ENCODE measurements around the gene LAMC1.
A peak's percentile ranks its signal among the peaks of the same experiment; 100 is the strongest.

LAMC1 gene

DNA sequence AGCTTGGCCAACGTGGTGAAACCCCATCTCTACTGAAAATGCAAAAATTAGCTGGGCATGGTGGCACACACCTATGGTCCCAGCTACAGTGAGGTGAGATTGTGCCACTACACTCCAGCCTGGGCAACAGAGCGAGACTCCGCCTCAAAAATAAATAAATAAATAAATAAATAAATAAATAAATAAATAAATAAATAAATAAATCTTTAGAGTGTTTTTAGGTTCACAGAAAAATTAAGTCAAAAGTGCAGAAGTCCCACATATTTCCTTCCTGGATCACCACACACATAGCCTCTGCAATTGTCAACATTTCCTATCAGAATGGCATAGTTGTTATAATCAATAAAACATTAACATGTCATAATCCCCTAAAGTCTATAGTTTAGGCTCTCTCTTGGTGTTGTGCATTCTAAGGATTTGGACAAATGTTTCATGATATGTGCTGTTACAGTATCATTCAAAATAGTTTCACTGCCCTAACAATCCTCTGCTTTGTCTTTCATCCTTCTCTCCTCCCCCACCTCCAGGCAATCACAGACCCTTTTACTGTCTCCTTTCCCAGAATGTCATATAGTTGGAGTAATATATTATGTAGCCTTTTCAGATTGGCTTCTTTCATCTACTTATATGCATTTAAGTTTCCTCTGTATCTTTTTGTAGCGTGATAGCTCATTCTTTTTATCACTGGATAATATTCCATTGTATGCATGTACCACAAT lies 58.3 kb downstream of the LAMC1 start:
- no peak for DNase-seq

DNA sequence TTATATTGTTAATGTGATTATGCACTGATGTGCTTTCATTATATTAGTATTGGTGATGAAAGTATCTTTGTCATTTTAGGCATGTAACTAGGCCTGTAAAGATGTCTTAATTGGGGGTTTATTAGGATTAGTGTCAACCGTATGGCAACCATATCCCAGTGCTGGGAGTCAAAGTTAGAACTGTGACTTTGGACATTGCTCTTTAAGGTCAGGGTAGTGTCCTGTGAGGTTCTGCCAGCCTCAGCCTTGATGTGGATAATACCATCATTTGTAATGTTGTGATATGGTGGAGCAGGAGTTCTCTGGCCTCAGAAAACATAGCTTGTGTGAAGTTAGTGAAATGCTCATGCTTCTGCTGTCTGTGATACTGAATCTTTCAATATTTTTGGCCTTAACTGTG lies 59.4 kb downstream of the LAMC1 start:
- no peak for DNase-seq

GRCh38 chr1:183087001-183087400 lies 63.8 kb downstream of the LAMC1 start:
- DNase-seq, result no peak

GRCh38 chr1:183089025-183089639 lies 65.9 kb downstream of the LAMC1 start:
- peak; percentile 97 for DNase-seq

DNA sequence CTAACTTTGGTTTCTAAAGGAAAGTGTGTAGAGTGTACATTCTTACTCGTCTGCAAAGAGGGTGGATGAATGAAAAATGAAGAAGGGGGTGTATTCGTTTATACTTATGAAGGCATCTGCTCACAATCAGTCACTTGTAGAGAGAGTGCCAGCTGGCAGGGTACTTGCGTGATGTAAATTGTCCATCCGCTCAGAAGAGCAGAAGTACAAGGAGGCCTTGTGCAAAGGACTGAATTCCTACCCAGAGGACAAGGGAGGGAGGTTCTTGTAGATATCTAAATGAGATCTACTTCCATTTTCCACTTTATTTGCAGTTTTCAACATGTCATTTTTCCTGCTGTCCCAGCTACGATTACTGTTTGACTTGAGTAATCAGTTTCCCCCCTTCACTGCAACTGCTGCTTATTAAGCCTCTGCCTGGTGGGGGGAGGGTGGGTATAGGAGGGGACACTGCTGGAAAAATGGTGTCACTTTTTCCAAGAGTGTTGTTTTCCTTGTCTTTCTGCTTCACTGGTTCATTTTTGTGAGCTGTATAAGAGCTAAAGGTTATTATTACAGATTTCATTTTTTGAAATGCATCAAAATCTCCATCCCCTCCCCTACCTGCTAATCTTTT lies 67.3 kb downstream of the LAMC1 start:
- DNase-seq, result peak; percentile 67

DNA sequence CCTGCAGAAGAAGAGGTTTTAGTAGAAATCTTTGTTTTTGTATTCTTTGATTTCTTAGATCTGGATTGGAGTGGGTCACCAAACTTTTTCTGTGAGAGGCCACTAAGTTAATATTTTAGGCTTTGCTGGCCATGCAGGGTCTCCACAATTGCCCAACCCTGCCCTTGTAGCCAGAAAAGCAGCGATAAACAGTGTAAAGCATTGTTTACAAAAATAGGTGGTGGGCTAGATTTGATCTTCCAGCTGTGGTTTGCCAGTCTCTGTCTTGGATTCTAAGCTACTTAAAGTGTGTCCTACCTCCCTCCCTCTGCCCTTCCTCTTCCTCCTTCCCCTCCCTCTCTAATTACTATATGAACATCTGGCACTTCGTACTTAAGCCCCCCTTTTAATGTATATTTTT lies 68.0 kb downstream of the LAMC1 start:
- no peak for DNase-seq

GRCh38 chr1:183092350-183092749 lies 69.1 kb downstream of the LAMC1 start:
- DNase-seq, result no peak

DNA sequence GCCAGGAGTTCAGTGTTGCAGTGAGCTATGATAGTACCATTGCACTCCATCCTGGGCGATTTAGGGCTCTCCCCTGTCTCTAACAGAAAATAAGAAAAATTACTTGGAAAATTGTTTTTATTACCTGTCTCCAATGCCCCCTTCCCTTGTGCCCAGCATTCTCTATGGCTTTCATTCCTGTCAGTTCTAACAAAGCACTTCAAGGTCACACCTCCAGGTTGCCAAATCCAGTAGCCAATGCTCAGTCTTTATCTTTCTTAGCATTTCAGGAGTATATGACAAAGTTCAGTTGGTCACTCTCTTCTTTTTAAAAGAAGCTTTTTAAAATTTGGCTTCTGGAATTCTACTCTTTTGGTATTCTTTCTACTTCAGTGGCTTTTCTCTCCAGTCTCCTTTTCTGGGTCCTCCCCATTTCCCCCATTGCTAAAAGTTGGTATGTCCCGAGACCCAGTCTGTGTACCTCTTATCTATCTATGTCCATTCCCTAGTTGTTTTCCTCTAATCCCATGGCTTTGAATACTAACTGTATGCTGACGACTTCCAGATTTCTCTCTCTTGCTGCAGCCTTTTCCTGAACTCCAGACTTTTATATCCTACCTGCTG lies 69.9 kb downstream of the LAMC1 start:
- DNase-seq, result no peak

- DNase-seq, result no peak
These were observed 70.6 kb downstream of the LAMC1 start for GRCh38 chr1:183093786-183094298.

DNA sequence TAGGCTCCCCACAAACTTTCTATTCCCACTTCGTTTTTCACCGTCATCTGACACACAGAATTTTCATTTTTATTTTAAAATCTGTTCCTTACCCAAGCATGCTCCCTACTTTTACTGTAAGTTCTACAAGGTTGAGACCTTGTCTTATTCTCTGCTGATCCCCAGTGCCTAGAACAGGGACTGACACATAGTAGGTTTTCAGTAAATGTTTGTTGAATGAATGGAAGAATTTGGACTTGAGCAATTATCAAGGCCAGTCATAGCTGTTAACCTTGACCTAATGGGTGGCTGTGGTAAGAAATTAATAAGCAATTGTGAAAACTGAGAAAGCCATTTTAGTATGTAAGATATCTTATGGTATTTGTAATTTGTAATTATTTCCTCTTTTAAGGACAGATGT lies 71.1 kb downstream of the LAMC1 start:
- no peak for DNase-seq

DNA sequence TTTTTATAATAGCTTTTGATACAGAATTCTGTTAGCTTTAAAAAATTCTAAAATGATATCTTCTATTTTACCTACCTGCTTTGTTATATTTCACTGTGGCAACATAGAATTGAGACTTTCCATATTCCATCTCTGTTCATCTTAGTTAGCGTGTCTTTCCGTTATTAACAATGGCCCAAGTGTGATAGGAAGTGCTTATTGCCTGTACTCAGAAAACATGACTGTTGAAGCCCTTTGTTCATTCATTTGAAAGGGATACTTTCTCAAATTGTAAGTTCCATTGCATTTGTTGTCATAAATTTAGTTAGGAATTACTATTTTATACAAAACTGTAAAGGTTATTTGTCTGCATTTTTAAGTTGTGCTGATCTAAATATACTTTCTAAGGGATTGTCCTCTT lies 73.1 kb downstream of the LAMC1 start:
- DNase-seq, result no peak

DNA sequence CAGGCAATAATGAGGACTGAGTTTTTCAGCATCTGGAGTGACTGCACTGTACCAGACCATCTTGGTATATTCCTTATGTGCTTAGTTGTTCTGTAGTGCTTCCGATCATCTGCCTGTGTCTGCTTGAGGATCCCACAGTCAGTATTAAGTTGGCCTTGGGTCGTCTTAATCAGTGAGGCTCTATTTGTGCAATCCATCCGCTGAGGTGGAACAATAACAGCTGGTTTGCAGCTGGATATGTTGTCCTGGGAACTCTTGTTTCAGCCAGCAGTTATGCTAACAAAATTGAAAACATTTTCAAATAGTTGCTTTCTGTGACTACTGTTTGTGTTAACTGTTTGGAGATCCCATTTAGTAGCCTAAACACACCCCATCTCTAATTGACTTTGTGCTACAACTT lies 73.7 kb downstream of the LAMC1 start:
- peak; percentile 12 for DNase-seq

DNA sequence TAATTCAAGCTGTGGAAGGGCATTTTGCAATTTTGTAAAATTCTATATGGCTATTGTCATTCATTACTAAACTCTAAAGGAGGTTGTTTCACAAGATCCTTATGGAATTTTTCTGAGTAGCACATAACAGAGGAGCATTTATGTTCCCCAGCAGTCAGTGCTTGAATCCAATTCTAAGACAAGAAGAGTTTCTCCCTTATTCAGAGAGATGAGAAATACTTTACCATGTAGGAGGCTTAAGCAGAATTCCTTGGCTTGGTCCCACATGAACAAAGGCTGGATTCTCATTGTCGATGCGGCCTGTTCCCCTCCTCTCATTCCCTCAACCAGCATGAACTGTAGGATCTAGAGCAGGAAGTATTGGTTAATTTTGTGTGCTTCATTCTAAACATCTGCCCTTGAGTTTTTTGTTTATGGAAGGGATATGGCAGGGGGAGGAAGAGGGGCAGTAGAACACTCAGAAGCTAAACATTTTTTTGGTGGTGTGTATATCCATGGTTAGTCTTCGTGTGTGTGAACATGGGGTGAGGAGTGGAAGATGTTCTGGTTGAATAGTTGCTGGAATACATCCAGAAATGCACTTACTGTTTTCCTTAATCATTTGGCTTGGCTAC lies 74.3 kb downstream of the LAMC1 start:
- DNase-seq, result peak; percentile 76

DNA sequence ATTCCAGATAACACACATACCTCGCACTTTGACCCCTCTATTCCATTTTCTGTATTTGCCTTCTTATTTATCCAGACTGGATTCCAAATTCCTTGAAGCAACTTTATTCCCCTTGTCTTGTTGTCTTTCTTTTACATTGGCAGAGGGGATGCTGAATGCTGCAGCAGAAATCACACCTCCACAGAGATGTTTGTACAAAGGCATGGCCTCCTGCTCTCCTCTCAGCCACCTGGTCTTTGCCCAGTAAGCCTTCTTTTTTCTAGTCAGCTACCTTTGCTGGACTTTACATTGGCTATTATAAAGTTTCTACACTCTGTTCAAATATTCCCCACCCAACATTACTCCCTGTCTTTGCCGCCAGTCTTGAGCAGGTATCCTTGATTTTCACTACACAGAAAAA lies 75.1 kb downstream of the LAMC1 start:
- DNase-seq, result no peak

GRCh38 chr1:183100361-183100974 lies 77.2 kb downstream of the LAMC1 start:
- DNase-seq, result no peak

DNA sequence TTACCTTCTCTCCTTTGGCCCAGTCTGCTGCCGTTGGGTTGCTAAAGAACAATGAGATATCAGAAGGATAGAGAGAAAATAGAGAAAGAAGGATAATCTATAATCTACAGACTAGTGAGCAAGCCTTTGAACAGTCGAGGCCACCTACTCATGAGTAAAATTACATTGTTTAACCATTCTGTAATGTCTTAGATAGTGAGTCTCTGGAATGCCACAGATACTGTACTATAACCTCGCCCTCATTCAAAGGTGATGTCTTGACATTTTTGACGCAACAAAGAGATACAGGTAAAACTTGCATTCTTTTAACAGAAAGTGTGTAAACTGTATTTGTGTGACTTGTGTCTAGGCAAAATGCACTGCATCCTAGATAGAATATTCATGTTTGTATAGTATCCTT lies 77.9 kb downstream of the LAMC1 start:
- DNase-seq, result no peak

DNA sequence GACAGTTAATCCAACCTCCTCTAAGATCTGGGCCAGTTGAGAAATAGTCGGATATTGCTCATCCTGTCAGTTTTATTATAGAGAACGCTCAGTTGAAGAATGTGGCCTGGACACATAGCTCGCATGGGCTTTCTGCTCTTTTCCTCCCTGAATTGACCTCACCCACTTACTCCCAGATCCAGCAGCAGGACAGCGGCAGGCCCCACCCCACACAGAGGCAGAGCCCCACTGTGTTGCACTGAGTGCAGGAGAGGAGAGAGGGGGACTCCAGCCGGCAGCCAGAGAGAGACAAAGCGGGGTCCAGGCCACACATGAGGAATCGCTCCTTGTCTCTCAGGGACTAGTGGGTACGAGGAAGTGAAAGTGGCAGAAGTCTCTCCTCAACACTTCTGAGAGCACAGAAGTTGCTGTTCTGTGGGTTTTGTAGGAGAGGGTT lies 78.6 kb downstream of the LAMC1 start:
- DNase-seq, result no peak

DNA sequence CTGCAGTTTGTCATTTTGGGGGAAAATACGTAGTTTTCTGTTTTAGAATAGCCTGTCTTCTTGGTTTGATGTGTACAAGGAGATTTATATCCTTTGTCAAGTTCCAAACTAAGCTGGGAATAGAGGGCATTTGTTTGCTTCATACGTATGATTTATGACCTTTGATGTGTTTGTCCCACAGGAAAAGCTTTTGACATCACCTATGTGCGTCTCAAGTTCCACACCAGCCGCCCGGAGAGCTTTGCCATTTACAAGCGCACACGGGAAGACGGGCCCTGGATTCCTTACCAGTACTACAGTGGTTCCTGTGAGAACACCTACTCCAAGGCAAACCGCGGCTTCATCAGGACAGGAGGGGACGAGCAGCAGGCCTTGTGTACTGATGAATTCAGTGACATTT lies 79.9 kb downstream of the LAMC1 start:
- no peak for DNase-seq

GRCh38 chr1:183103577-183103976 lies 80.4 kb downstream of the LAMC1 start:
- peak; percentile 28 for DNase-seq

DNA sequence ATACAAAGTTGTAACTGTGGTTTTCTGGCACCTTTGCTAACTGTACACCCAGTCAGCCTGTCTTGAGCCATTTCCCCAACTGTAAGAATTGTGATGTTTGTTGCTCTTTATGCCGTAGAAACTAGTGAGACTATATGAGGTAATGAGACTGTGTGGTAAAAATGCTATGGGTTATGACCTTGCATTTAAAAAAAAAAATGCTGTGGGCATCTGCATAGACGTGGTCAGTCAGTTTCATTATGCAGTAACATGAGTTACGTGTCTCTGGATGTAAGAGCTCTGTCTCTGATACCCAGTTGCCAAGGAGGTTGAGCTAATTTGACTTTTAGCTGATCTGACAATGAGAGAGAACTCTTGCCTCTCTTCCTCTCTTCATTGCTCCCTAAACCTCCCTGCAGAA lies 82.2 kb downstream of the LAMC1 start:
- DNase-seq, result no peak

GRCh38 chr1:183106166-183106565 lies 82.9 kb downstream of the LAMC1 start:
- no peak for DNase-seq

GRCh38 chr1:183106746-183107145 lies 83.5 kb downstream of the LAMC1 start:
- no peak for DNase-seq

GRCh38 chr1:183110326-183110880 lies 87.2 kb downstream of the LAMC1 start:
- no peak for DNase-seq
